Measurements from ENCODE around the gene KRTAP10-4.

- TF ChIP-seq POLR2AphosphoS5 (IDR thresholded peaks at IDR 0.05), result no peak
- no peak for TF ChIP-seq CTCF (IDR thresholded peaks at IDR 0.05 in 8 of 11, conservative IDR thresholded peaks at IDR 0.05 in 3 of 11)
- no peak for TF ChIP-seq POLR2A (IDR thresholded peaks at IDR 0.05)
These were observed 20.3 kb downstream of the KRTAP10-4 start for GRCh38 chr21:44593598-44594405.

Measured in spleen (tissue), 7 donors.